CD4-positive, alpha-beta memory T cell (primary cell): ENCODE data around the gene AFG1L. TPM values are rescaled to one million over a fixed set of nuclear protein-coding genes. Genes with fewer than 3 reads are reported as not detected.
"Not testable (repeated sequence)": the region's sequence is repeated elsewhere in the genome, so short reads cannot be mapped to it uniquely, and the experiment has no call there.

Experiments
- CTCF ChIA-PET: fragments of 350-600 bp; sonication (Branson Sonifier 250); formaldehyde crosslinking; loops from one replicate; lab custom pipeline; 2021; ENCODE audit warnings: inconsistent platforms; ENCODE audit not compliant: partially characterized antibody; lab: Charles Lee
- POLR2A ChIA-PET: fragments of 350-600 bp; sonication (Branson Sonifier 250); formaldehyde crosslinking; loops from one replicate; lab custom pipeline; 2021; ENCODE audit not compliant: partially characterized antibody; lab: Charles Lee
- DNase-seq, 5 donors: peaks; one replicate each; pipeline versions ENCODE4 v3.0.0 to v3.0.0-alpha.2; 2020 to 2022; ENCODE audit warnings: mixed read lengths in 1 of 5
- H3K27ac ChIP-seq: one replicate; pipeline ENCODE4 v1.7.0; 2013; ENCODE audit warnings: low read depth, low read length
- H3K27me3 ChIP-seq: 2 replicates; pipeline ENCODE4 v1.7.0; 2013; ENCODE audit warnings: mild to moderate bottlenecking, low read length, moderate library complexity; ENCODE audit not compliant: insufficient read depth
- H3K36me3 ChIP-seq: 2 replicates; pipeline ENCODE4 v1.7.0; 2013; ENCODE audit warnings: mild to moderate bottlenecking, low read length, moderate library complexity; ENCODE audit not compliant: insufficient read depth
- H3K4me1 ChIP-seq: 2 replicates; pipeline ENCODE4 v1.7.0; 2013; ENCODE audit warnings: mild to moderate bottlenecking, low read length, moderate library complexity; ENCODE audit not compliant: insufficient read depth
- H3K4me3 ChIP-seq, 2 donors: one replicate each; pipeline ENCODE4 v1.7.0; 2013; ENCODE audit warnings: low read length in 2 of 2, mild to moderate bottlenecking in 1 of 2
- H3K9me3 ChIP-seq, 2 donors: one replicate each; pipeline ENCODE4 v1.7.0; 2013; ENCODE audit warnings: low read length in 2 of 2, control low read depth in 1 of 2; ENCODE audit not compliant: control insufficient read depth in 1 of 2
- H3K27ac Mint-ChIP-seq, 7 donors: one replicate each; pipeline ENCODE4 v1.8.0; 2020 to 2021; ENCODE audit warnings: mixed read lengths in 7 of 7, mild to moderate bottlenecking in 6 of 7, inconsistent platforms in 3 of 7, moderate library complexity in 3 of 7
- H3K27me3 Mint-ChIP-seq, 2 donors: one replicate each; pipeline ENCODE4 v1.8.0; 2020 to 2021; ENCODE audit warnings: mixed read lengths in 2 of 2
- H3K36me3 Mint-ChIP-seq, 2 donors: one replicate each; pipeline ENCODE4 v1.8.0; 2020 to 2021; ENCODE audit warnings: mixed read lengths in 2 of 2, inconsistent platforms in 1 of 2, mild to moderate bottlenecking in 1 of 2
- H3K4me1 Mint-ChIP-seq, 4 donors: one replicate each; pipeline ENCODE4 v1.8.0; 2020 to 2021; ENCODE audit warnings: mixed read lengths in 4 of 4, mild to moderate bottlenecking in 1 of 4
- H3K4me3 Mint-ChIP-seq, 8 donors: one replicate each; pipeline ENCODE4 v1.8.0; 2020 to 2021; ENCODE audit warnings: mixed read lengths in 8 of 8, mild to moderate bottlenecking in 7 of 8, moderate library complexity in 6 of 8, inconsistent platforms in 3 of 8
- H3K9me3 Mint-ChIP-seq, 8 donors: one replicate each; pipeline ENCODE4 v1.8.0; 2020 to 2021; ENCODE audit warnings: mixed read lengths in 8 of 8, mild to moderate bottlenecking in 5 of 8, inconsistent platforms in 3 of 8, moderate library complexity in 1 of 8
- intact Hi-C: fragments of 100-400 bp; cut with micrococcal nuclease; formaldehyde crosslinking; loops from one replicate; pipeline ENCODE4 v1.15.1; 2023
- polyA plus RNA-seq, 2 donors: library from polyadenylated mRNA; unstranded; fragments of 300-500 nt; fragmentation: Illumina TruSeq; gene quantifications; one replicate each; pipeline ENCODE4 v1.2.3, GENCODE V29; 2021
- total RNA-seq, 2 experiments: library from RNA; stranded (reverse); gene quantifications; one replicate each; pipeline ENCODE4 v1.2.3, GENCODE V29; 2021

The AFG1L gene
- total and polyA plus RNA-seq, 4 experiments from 2014 or later = 1.5 to 6.6 (median 4.5) TPM

DNA sequence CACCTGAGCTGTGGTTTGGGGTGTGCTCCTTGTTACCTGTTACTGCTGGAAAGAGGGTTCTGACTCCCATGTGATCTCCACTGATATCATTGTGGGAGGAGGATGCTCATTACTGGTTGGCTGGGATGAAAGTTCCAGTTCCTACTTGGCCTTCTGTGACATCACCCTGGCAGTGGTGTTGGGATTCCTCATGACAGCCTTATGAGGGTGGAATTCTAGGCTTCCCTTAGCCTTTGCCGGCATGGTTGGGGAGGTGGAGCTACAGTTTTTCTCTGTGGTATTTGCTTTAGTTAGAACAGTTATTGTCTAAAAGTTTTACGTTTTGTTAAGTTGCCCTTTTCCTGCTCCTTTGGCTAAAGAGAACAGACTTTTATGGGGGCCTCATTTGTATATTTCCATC is 112.1 kb downstream of the AFG1L start:
- no peak overlapping the region for H3K27ac ChIP-seq
- H3K36me3 Mint-ChIP-seq = peaks cover 28 to 48% of the 10 kb centered on the region in 2 donors
- CTCF ChIA-PET = no interaction called here
- no peak overlapping the region for H3K4me3 ChIP-seq
- no peak for DNase-seq
- no peak overlapping the region for H3K4me3 Mint-ChIP-seq
- intact Hi-C loops = no loop called here
- H3K36me3 ChIP-seq = no peaks in the 10 kb centered on the region
- no peak overlapping the region for H3K27ac Mint-ChIP-seq
- no peaks in the 10 kb centered on the region for H3K9me3 ChIP-seq
- peaks cover 0 to 14% (median 4%) of the 10 kb centered on the region in 8 donors for H3K9me3 Mint-ChIP-seq
- H3K4me1 Mint-ChIP-seq = no peaks in the 10 kb centered on the region
- no peaks in the 10 kb centered on the region for H3K27me3 Mint-ChIP-seq
- POLR2A ChIA-PET = no interaction called here
- no peaks in the 10 kb centered on the region for H3K27me3 ChIP-seq
- no peaks in the 10 kb centered on the region for H3K4me1 ChIP-seq

DNA sequence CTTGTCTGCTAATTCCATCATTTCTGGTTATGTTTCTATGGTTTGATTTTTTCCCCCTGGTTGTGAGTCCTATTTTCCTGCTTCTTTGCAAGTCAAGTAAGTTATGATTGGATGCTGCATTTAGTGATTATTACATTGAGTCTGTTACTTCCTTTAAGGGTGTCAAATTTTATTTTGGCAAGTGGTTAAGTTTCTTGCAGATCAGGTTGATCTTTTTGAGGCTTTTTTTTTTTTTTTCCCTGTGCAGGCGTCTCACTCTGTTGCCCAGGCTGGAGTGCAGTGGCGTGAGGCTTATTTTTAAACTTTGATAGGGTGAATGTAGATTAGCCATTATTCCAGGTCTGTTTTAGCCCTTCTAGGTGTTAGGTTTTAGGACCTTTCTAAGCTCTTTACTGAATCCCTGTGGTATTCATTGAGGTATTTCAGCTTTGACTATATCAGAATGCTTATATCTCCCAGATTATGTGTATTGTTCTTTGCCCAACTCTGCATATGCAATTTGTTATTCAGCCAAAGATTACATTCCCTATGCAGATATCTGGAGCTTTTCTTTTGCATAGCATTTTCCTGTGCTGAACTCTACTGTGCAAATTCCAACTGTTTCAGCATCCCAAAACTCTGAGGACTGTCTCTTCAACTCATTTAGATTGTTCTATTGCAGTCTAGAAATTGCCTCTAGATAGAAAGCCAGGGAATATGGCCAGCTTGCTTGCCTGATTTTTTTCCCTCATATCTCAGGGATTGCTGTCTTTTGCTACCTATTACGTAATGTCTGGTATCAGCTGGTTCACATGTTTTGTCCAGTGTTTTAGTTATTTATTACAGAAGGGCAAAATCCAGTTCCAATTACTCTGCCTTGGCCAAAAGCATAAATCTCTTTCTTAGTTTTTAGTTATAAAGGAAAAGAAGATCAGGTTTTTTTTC is 113.3 kb downstream of the AFG1L start:
- Mint-ChIP-seq H3K4me3 (no peak overlapping the region), H3K4me1 (no peaks in the 10 kb centered on the region), H3K27me3 (no peaks in the 10 kb centered on the region), H3K9me3 (peaks cover 0 to 20% (median 11%) of the 10 kb centered on the region in 8 donors), H3K36me3 (peaks cover 28 to 51% of the 10 kb centered on the region in 2 donors), H3K27ac (no peak overlapping the region)
- H3K27me3 ChIP-seq = no peaks in the 10 kb centered on the region
- CTCF ChIA-PET = interaction anchor here (0.7 kb wide), 1 partner anchor 27 kb away, joined by 3 read pairs; no protein-coding TSS in a partner anchor
- H3K4me3 ChIP-seq = no peak overlapping the region
- POLR2A ChIA-PET = no interaction called here
- no peaks in the 10 kb centered on the region for H3K36me3 ChIP-seq
- DNase-seq = no peak
- no peak overlapping the region for H3K27ac ChIP-seq
- intact Hi-C loops = no loop called here
- no peaks in the 10 kb centered on the region for H3K4me1 ChIP-seq
- H3K9me3 ChIP-seq = no peaks in the 10 kb centered on the region

DNA sequence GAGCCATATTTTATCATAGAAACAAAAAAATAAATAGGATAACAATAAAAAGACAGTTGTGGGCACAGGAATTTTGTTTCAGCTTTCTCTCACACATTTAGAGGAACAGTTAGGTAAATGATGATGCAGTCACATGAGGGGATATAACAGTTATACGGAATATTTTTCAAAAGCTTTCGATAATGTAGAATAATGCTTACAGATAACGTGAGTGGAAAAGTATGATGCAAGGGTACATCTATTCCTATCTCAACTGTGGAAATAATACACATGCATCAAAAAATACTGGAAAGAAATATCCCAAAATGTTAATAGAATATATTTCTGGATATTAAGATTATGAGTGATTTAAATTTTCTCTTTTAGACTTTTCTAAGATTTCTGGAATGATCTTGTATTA is 114.0 kb downstream of the AFG1L start:
- H3K27ac ChIP-seq = no peak overlapping the region
- H3K9me3 ChIP-seq = no peaks in the 10 kb centered on the region
- no peak overlapping the region for H3K4me3 ChIP-seq
- H3K27me3 Mint-ChIP-seq = no peaks in the 10 kb centered on the region
- intact Hi-C loops = no loop called here
- H3K27me3 ChIP-seq = no peaks in the 10 kb centered on the region
- peaks cover 0 to 26% (median 16%) of the 10 kb centered on the region in 8 donors for H3K9me3 Mint-ChIP-seq
- H3K4me3 Mint-ChIP-seq = no peak overlapping the region
- no peaks in the 10 kb centered on the region for H3K4me1 Mint-ChIP-seq
- CTCF ChIA-PET = no interaction called here
- peaks cover 23 to 48% of the 10 kb centered on the region in 2 donors for H3K36me3 Mint-ChIP-seq
- POLR2A ChIA-PET = no interaction called here
- no peak overlapping the region for H3K27ac Mint-ChIP-seq
- no peaks in the 10 kb centered on the region for H3K36me3 ChIP-seq
- DNase-seq = no peak
- H3K4me1 ChIP-seq = no peaks in the 10 kb centered on the region

DNA sequence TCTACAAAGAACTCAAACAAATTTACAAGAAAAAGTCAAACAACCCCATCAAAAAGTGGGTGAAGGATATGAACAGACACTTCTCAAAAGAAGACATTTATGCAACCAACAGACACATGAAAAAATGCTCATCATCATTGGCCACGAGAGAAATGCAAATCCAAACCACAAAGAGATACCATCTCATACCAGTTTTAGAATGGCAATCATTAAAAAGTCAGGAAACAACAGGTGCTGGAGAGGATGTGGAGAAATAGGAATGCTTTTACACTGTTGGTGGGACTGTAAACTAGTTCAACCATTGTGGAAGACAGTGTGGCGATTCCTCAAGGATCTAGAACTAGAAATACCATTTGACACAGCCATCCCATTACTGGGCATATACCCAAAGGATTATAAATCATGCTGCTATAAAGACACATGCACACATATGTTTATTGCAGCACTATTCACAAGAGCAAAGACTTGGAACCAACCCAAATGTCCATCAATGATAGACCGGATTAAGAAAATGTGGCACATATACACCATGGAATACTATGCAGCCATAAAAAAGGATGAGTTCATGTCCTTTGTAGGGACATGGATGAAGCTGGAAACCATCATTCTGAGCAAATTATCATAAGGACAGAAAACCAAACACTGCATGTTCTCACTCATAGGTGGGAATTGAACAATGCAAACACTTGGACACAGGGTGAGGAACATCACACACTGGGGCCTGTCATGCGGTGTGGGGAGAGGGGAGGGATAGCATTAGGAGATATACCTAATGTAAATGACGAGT is 121.4 kb downstream of the AFG1L start:
- CTCF ChIA-PET, H3K27me3 ChIP-seq, H3K4me3 Mint-ChIP-seq, H3K4me3 ChIP-seq, H3K4me1 ChIP-seq, H3K27me3 Mint-ChIP-seq, H3K36me3 ChIP-seq, POLR2A ChIA-PET, DNase-seq, H3K4me1 Mint-ChIP-seq, H3K27ac ChIP-seq, intact Hi-C loops, H3K9me3 ChIP-seq: not testable (repeated sequence)
- Mint-ChIP-seq H3K36me3 (peaks cover 0 to 11% of the 10 kb centered on the region in 2 donors), H3K27ac (peak overlapping the region in 1 of 7 donors; percentile 81), H3K9me3 (peaks cover 0 to 25% (median 21%) of the 10 kb centered on the region in 8 donors)

DNA sequence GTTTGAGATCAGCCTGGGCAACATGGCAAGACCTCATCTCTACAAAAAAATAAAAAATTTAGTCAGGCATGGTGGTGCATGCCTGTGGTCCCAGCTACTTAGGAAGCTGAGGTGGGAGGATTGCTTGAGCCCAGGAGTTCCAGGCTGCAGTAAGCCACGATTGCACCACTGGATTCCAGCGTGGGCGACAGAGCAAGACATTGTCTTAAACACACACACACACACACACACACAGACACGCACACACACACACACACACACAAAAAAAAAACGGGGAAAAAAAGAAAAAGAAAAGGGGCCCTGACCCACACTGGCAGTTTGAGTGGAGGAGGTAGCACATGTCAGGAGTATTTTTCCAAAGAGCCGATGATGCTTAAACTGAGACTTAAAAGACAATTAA is 122.2 kb downstream of the AFG1L start:
- intact Hi-C loops = no loop called here
- Histone ChIP-seq H3K27ac (no peak overlapping the region), H3K9me3 (no peaks in the 10 kb centered on the region), H3K4me3 (no peak overlapping the region), H3K36me3 (no peaks in the 10 kb centered on the region), H3K4me1 (no peaks in the 10 kb centered on the region), H3K27me3 (no peaks in the 10 kb centered on the region)
- no peak for DNase-seq
- POLR2A ChIA-PET = no interaction called here
- H3K27me3 Mint-ChIP-seq = no peaks in the 10 kb centered on the region
- H3K36me3 Mint-ChIP-seq = peaks cover 0 to 8% of the 10 kb centered on the region in 2 donors
- no peak overlapping the region for H3K4me3 Mint-ChIP-seq
- CTCF ChIA-PET = no interaction called here
- peaks cover 0 to 23% (median 18%) of the 10 kb centered on the region in 8 donors for H3K9me3 Mint-ChIP-seq
- H3K27ac Mint-ChIP-seq = no peak overlapping the region
- H3K4me1 Mint-ChIP-seq = no peaks in the 10 kb centered on the region

DNA sequence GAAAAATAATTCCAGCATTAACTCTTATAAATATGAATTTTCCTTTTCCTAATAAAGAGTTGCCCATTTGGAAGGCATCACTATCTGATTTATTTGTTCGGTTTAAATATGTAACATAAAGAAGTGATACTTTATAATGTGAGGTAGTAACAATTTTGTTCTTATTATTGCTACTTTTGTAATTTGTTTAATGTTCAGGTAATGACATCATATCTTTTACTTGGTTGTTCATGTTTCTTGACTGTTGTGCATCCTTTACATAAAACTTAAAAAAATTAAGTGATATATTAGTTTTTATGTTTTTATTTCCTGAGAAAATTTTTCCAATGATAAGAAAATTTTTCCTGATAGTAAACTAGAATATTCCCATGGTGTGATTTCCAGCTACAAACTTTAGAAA is 124.6 kb downstream of the AFG1L start:
- no peaks in the 10 kb centered on the region for H3K27me3 Mint-ChIP-seq
- no peaks in the 10 kb centered on the region for H3K36me3 ChIP-seq
- H3K9me3 ChIP-seq = no peaks in the 10 kb centered on the region
- no peak overlapping the region for H3K27ac ChIP-seq
- ChIA-PET CTCF (no interaction called here), POLR2A (no interaction called here)
- no peaks in the 10 kb centered on the region for H3K4me1 ChIP-seq
- H3K27me3 ChIP-seq = no peaks in the 10 kb centered on the region
- no peak overlapping the region for H3K27ac Mint-ChIP-seq
- no peak for DNase-seq
- H3K4me3 ChIP-seq = no peak overlapping the region
- no peaks in the 10 kb centered on the region for H3K36me3 Mint-ChIP-seq
- no peaks in the 10 kb centered on the region for H3K4me1 Mint-ChIP-seq
- H3K9me3 Mint-ChIP-seq = peaks cover 0 to 12% (median 2%) of the 10 kb centered on the region in 8 donors
- intact Hi-C loops = no loop called here
- no peak overlapping the region for H3K4me3 Mint-ChIP-seq

GRCh38 chr6:108419934-108420609 is 125.2 kb downstream of the AFG1L start:
- intact Hi-C loops = no loop called here
- Mint-ChIP-seq H3K9me3 (peaks cover 0 to 9% (median 0%) of the 10 kb centered on the region in 8 donors), H3K36me3 (no peaks in the 10 kb centered on the region), H3K4me3 (no peak overlapping the region), H3K27ac (no peak overlapping the region), H3K27me3 (no peaks in the 10 kb centered on the region), H3K4me1 (no peaks in the 10 kb centered on the region)
- Histone ChIP-seq H3K27me3 (no peaks in the 10 kb centered on the region), H3K36me3 (no peaks in the 10 kb centered on the region), H3K27ac (no peak overlapping the region), H3K4me1 (no peaks in the 10 kb centered on the region), H3K4me3 (no peak overlapping the region), H3K9me3 (no peaks in the 10 kb centered on the region)
- ChIA-PET CTCF (no interaction called here), POLR2A (no interaction called here)
- no peak for DNase-seq
